Muscle layer of duodenum (tissue), 2 donors: Measurements from ENCODE around the gene C2CD3.

Experiments
- H3K27ac ChIP-seq: one replicate; pipeline ENCODE4 v1.7.0; 2013; ENCODE audit warnings: mild to moderate bottlenecking, low read length
- H3K27me3 ChIP-seq: one replicate; pipeline ENCODE4 v1.7.0; 2013; ENCODE audit warnings: low read depth, mild to moderate bottlenecking, control low read depth, low read length
- H3K36me3 ChIP-seq, 2 donors: one replicate each; pipeline ENCODE4 v1.7.0; 2013; ENCODE audit warnings: low read length in 2 of 2, control low read depth in 1 of 2, mild to moderate bottlenecking in 1 of 2; ENCODE audit not compliant: insufficient read depth in 2 of 2, control insufficient read depth in 1 of 2
- H3K4me1 ChIP-seq, 2 donors: one replicate each; pipeline ENCODE4 v1.7.0; 2013; ENCODE audit warnings: low read length in 2 of 2, mild to moderate bottlenecking in 2 of 2, control low read depth in 1 of 2, moderate library complexity in 1 of 2; ENCODE audit not compliant: insufficient read depth in 2 of 2, control insufficient read depth in 1 of 2
- H3K4me3 ChIP-seq, 2 donors: one replicate each; pipeline ENCODE4 v1.7.0; 2013; ENCODE audit warnings: low read length in 2 of 2, low read depth in 1 of 2, mild to moderate bottlenecking in 1 of 2
- H3K9me3 ChIP-seq, 2 donors: one replicate each; pipeline ENCODE4 v1.7.0; 2013; ENCODE audit warnings: low read length in 2 of 2, control low read depth in 1 of 2, mild to moderate bottlenecking in 1 of 2; ENCODE audit not compliant: control insufficient read depth in 1 of 2
- donor health status: healthy.

Gene C2CD3

GRCh38 chr11:74005721-74006517 is 164.9 kb downstream of the C2CD3 start:
- Histone ChIP-seq H3K9me3 (no peaks in the 10 kb centered on the region), H3K36me3 (peaks cover 5 to 16% of the 10 kb centered on the region in 2 donors), H3K27ac (no peak overlapping the region), H3K27me3 (no peaks in the 10 kb centered on the region), H3K4me1 (peaks cover 3 to 9% of the 10 kb centered on the region in 2 donors), H3K4me3 (no peak overlapping the region)

DNA sequence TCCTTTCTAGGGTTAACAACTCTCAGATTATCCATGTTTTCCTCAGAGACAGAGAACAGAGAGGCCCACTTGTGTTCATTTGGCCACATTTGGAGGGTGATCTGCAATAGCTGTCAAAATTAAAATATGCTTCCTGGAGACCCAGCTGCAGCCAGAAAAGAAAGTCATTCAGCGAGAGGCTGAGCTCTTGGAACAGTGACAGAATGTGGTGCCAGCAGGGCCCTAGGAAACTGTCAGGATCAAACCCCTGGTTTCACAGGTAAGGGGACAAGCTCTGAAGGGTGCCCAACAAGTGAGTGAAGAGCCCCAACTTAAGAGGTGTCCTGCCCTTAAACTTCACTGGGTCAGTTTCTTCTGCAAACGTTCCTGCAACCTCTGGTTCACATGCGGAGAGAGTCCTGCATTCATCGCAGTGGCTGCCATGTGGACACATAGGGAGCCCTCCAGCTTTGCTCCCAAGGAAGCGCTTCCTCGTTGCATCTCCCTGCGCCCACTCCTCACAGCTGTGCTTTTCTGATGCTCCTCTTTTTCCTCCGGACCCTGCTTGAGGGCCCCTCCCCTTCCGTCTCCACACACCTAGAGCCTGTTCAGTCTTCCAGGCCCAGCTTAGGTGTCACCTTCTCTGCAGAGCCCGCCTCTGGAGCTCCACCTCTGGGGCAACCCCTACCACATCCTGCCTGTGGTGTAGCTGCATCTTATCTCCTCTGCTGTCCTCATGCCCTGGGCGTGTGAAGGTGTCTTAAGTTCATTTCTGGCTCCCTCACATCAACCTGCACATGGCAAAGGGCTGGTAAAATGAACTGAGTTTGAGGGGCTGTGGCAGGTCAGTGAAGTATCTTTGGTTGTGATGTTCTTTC is 165.8 kb downstream of the C2CD3 start:
- H3K27me3 ChIP-seq: no peaks in the 10 kb centered on the region
- no peak overlapping the region for H3K4me3 ChIP-seq
- no peaks in the 10 kb centered on the region for H3K9me3 ChIP-seq
- H3K4me1 ChIP-seq: peaks cover 0 to 7% of the 10 kb centered on the region in 2 donors
- H3K27ac ChIP-seq: no peak overlapping the region
- H3K36me3 ChIP-seq: peaks cover 5 to 16% of the 10 kb centered on the region in 2 donors

DNA sequence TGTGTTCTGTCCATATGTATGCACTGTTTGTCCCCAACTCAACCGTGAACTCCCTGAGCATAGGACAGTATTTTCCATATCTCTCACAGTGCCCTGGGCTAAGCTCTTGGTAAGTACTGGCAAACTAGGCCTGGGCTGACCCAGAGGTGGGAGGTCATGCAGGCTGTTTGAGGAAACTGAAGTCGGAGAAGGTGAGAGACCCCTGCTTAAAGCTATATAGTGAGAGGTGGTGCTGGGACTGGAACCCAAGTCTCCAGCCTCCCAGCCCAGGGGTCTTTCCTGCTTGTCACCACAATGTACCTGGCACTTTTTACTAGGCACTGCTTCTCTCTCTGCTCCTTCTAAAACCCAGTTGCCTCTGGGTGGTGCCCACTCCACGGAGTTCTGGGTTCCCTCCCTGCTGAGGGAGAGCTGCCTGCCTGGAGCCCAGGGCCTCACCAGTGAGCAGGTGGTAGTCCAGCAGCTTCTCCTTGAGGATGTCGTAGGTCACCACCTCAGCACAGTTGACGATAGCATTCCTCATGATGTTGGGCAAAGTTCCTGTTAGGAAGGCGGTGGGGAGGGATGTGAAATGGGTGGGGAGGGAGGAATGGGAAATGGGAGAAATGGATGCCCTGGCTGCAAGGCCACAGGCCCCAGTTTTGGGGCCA is 166.6 kb downstream of the C2CD3 start:
- no peak overlapping the region for H3K4me3 ChIP-seq
- no peak overlapping the region for H3K27ac ChIP-seq
- peaks cover 5 to 16% of the 10 kb centered on the region in 2 donors for H3K36me3 ChIP-seq
- no peaks in the 10 kb centered on the region for H3K27me3 ChIP-seq
- no peaks in the 10 kb centered on the region for H3K9me3 ChIP-seq
- peaks cover 0 to 7% of the 10 kb centered on the region in 2 donors for H3K4me1 ChIP-seq

DNA sequence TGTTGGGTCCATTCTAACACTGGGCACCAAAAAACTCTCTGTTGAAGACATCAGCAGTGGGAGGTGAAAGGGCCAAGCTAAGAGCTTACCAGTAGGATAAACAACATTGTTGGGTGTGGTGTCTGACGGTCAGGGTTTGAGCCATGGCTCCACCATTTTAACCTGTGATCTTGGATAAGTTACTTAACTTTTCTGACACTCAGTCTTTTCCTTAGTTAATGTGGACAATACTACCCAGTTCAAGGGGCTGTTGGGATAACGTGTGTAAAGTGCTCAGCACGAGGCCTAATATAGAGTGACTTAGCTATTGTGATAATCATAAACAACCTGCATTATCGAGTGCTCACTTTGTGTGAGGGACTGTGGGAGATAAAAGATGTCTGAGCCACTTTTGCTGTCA is 168.0 kb downstream of the C2CD3 start:
- no peak overlapping the region for H3K27ac ChIP-seq
- H3K36me3 ChIP-seq: peaks cover 5 to 16% of the 10 kb centered on the region in 2 donors
- no peaks in the 10 kb centered on the region for H3K9me3 ChIP-seq
- H3K4me1 ChIP-seq: peaks cover 0 to 7% of the 10 kb centered on the region in 2 donors
- H3K4me3 ChIP-seq: no peak overlapping the region
- H3K27me3 ChIP-seq: no peaks in the 10 kb centered on the region

DNA sequence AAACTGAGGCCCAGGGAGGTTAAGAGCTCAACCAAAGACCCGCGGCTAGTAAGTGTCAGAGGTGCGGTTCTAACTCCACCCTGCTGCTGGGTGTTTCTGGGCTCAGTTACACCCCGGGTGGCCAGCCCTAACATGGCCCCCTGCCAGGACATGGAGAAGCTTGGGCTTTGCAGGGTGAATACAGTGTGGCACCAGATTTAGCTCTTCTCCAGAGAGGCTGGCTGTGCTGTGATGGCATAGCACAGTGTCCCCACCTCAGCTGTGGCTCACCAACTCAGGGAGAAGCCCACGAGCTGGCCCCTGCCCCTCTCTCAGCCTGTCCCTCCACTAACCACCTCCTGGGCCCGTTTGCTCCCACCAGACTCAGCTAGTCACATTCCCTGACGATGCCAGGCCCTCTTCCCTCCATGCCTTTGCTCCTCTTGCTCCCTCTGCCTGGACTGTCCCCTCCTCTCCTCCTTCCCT is 168.9 kb downstream of the C2CD3 start:
- Histone ChIP-seq H3K36me3 (peaks cover 5 to 16% of the 10 kb centered on the region in 2 donors), H3K27me3 (no peaks in the 10 kb centered on the region), H3K9me3 (no peaks in the 10 kb centered on the region), H3K27ac (no peak overlapping the region), H3K4me1 (peaks cover 0 to 7% of the 10 kb centered on the region in 2 donors), H3K4me3 (no peak overlapping the region)

DNA sequence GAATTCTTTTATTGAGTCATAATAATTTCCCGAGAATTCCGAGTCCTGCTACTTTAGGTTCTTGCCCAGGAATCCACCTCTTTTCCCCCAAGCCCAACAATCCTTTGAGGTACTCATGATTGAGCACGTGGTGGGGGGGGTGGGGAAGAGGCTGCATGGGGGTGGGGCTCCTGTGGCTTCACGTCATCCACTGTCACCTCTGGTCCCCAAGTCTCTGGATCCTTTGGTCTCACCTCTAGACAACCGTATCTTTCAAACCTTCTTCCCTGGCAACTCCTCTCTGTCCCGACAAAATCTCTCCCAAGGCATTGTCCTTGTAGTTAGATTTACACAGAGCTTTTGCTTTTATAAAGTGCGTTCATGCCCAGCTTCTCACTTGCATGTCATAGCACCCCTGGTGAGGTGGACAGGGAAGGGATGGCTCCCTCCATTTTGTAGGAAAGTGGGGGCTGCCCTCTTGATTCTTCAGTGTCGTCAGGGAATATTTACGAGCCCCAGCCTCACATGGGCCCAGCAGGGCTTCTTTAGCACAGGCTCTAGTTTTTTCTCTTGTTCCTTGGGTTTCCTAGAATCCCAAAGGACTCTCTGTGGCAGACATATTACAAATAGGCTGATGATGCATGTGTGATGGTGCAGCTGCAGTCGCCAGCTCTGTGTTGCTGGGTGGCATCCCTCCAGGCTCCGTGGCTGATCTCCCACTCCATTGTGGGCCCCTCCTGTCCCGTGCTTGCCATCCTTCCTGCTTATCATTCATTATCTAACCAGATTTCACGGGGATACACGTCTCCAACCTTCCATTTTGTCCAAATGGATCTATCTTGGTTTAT is 170.3 kb downstream of the C2CD3 start:
- Histone ChIP-seq H3K27ac (no peak overlapping the region), H3K4me3 (no peak overlapping the region), H3K27me3 (no peaks in the 10 kb centered on the region)

GRCh38 chr11:73999581-74000306 is 171.1 kb downstream of the C2CD3 start:
- H3K27ac ChIP-seq: no peak overlapping the region

More for the DNA sequence above, 170.3 kb downstream of the C2CD3 start:
- Histone ChIP-seq H3K36me3 (peaks cover 5 to 16% of the 10 kb centered on the region in 2 donors), H3K4me1 (peaks cover 0 to 7% of the 10 kb centered on the region in 2 donors), H3K9me3 (no peaks in the 10 kb centered on the region)

DNA sequence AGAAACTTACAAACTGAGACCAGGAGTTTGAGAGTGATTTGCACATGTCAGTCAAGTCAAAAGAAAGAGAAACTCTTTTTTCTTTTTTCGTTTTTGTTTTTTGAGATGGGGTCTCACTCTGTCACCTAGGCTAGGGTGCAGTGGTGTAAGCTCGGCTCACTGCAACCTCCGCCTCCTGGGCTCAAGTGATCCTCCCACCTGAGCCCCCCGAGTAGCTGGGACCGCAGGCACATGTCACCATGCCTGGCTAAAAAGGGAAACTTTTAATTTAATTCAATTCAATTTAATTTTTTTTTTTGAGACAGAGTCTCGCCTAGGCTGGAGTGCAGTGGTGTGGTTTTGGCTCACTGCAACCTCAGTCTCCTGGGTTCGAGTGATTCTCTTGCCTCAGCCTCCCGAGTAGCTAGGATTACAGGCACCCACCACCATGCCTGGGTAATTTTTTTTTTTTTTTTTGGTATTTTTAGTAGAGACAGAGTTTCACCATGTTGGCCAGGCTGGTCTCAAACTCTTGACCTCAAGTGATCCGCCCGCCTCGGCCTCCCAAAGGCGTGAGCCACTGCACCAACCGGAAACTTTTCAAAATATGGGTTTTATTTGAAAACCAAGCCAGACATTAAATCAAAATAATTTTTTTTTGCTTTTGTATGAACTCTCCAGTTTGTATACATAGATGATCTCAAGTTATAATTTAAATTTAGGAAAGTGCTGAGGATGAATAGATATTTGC is 171.8 kb downstream of the C2CD3 start:
- Histone ChIP-seq H3K27ac (no peak overlapping the region), H3K4me3 (no peak overlapping the region), H3K27me3 (no peaks in the 10 kb centered on the region), H3K9me3 (no peaks in the 10 kb centered on the region), H3K4me1 (no peaks in the 10 kb centered on the region), H3K36me3 (peaks cover 5 to 11% of the 10 kb centered on the region in 2 donors)

More at GRCh38 chr11:73999581-74000306, 171.1 kb downstream of the C2CD3 start:
- H3K36me3 ChIP-seq: peaks cover 5 to 11% of the 10 kb centered on the region in 2 donors
- H3K4me1 ChIP-seq: peaks cover 0 to 5% of the 10 kb centered on the region in 2 donors
- no peak overlapping the region for H3K4me3 ChIP-seq
- no peaks in the 10 kb centered on the region for H3K9me3 ChIP-seq
- no peaks in the 10 kb centered on the region for H3K27me3 ChIP-seq

DNA sequence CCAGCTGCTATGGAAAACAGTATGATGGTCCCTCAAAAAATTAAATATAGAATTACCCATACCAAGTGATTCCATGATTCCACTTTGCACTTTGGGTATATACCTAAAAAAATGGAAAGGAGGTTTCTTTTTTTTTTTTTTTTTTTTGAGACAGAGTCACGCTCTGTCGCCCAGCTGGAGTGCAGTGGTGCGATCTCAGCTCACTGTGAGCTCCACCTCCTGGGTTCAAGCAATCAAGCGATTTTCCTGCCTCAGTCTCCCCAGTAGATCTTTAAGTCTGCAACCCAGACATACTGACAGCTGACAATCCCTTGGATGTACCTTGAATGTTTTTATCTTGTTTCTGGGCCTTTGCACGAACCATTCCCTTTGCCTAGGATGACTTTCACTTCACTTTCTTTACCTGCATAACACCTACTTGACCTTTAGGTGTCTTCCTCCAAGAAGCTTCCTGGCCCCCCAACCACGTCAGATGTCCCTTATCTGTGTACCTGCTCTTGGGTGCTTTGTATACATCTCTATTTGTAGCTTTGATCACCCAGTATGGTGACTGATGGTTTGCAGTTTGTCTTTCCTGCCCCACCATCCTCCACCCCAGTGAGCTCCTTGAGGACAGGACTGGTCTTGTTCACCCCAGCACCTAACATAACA is 173.6 kb downstream of the C2CD3 start:
- H3K27me3 ChIP-seq: no peaks in the 10 kb centered on the region
- H3K4me3 ChIP-seq: no peak overlapping the region
- no peak overlapping the region for H3K27ac ChIP-seq
- no peaks in the 10 kb centered on the region for H3K4me1 ChIP-seq
- H3K36me3 ChIP-seq: no peaks in the 10 kb centered on the region
- H3K9me3 ChIP-seq: no peaks in the 10 kb centered on the region
